IPS-11a (cell line): ENCODE data around the gene FOXD1.

Experiments used
- H3K4me3 ChIP-seq: one replicate; pipeline ENCODE4 v1.5.1; 2013; ENCODE audit warnings: low read depth, low read length, control low read depth

The FOXD1 gene

DNA sequence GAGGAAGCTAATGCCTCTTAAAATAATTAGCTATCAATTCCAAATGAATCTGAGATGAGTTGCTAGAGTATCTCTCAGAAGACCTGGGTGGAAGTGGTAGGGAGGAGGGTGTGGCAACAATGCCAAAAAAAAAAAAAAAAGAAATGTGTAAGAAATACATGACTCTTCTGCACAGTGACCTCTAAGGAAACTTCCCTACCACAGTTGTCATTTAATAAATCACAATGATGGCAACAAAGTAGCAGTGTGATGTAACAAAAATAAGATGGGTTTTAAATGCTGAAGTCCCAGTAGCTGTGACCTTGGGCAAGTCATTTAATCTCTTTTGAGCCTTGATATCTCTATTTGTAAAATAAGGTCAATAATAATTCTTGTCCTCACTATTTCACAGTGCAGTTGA, 7.2 kb downstream of the FOXD1 start:
- no peak overlapping the region for H3K4me3 ChIP-seq

DNA sequence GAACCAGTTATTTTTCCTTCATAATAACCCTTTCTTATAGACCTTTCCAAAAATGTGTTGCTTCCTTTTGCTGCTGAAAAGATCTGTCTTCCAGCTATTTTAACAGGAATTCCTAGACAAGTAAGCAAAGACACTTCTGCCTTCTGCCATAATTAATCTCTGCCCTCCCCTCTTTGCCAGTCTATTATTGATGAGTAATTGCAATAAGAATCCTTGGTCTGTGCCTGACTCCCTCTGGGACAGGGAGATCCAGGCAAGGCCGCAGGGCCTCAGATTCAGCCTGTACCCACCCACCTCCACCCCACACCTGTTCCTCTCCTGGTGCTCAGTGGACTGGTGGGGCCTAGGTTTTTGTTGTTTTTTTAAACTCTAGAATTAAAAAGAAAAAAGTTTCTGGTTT, 8.3 kb downstream of the FOXD1 start:
- no peak overlapping the region for H3K4me3 ChIP-seq

DNA sequence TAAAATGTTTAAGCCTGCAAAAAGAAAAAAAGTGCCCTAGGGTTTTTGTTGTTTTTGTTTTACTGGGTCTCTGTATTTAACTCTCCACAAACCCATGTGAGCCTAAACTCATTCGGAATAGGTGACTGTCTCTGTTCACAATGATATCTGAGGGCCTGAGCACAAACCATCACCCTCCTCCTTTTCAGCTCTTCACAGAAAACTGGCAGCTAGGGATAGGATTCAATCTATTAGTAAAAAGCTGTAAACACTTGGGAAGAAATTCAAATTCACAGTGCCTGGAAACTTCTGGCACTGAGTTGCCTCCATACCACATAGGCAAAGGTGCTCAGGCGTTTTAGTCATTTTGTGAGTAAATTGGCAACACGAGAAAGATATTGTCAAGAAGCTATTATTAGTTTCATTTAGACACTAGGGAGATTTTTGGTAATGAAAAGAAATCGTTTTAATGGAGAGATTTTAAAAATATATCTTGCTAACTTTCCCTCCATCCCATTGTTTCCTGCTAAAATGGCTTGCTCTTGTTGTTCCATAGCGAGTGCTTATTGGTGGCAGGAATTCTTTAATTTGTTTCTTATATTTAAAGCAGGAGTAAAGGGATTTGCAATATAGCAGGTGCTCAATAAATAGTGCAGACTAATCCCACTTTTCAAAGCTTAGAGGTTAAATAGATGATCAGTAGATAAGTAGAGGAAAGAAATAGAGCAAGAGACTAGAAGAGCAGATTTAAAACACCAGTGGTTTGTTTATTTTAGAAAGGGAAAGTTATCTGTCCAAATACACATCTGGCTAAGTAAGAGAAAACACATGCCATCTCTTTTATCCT, 9.7 kb downstream of the FOXD1 start:
- H3K4me3 ChIP-seq: no peak overlapping the region

DNA sequence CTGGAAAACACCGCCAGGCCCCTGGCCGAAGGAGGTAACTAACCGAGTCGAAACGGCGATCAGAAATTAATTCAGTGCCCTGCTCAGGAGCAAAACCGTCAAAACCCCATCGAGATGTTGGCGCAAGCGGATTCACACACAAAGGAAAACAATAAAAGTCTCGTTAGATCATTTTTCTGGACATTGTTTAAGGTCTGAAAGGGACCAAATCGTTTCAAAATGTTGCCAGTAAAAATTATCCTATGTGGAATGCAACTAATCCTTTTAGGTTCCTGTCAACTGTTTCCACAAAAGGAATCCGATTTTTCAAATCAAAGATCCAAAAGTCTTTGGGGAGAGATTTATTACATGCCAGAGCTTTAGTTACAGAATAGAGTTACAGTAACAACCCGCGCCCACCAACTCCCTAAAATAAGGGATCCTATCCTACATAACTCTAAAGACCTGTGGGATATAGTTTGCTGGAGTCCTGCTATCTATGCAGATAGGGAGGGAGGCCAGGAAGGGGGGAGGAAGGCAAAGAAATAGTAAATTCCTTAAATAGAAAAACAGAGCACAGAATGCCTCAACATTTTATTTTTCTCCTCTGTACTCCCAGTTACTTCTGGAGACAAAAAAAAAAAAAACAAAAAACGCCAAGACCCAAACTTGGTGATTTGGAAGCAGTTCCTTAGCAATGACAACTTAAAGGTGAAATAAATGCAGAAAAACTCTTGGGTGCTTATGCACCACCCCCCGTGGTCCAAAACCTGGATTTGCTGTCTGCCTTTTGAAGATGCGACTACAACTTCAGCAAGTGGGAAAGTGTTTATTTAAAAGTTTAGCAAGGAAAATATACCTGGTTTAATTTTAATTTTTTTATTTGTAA, 10.6 kb downstream of the FOXD1 start:
- H3K4me3 ChIP-seq: peak overlapping the region; percentile 24

DNA sequence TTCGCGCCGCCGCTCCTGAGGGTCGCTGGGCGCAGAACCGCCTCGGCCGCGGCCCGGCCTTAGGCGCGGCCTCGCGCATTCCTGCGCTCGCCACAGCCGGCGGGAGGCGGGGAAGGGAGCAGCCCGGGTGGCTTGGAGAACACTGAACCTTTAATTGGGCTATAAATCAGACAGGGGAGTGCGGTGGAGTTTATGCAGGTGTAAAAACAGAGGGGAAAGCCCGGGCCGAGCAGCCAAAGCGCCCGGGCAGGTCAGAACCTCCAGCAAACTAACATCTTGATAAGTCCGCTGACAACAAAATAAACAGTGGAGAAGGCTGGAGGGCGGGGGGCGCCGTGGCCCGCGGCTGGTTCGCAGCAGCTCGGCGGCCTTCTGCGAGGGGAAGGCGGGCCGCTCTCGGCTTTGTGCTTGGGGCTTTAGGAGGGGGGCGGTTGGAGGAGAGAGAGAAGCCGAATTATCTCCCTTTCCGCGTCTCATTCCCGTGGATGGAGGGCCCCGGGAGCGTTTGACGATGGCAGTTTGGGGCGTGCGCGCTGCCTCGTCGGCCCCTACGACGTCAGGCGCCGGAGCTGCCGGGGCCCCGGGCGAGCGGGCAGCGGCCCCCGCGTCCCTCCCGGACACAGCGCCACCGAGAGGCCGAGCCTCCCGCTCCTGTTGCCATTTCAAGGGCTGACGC, 11.3 kb downstream of the FOXD1 start:
- H3K4me3 ChIP-seq: peak overlapping the region; percentile 20

DNA sequence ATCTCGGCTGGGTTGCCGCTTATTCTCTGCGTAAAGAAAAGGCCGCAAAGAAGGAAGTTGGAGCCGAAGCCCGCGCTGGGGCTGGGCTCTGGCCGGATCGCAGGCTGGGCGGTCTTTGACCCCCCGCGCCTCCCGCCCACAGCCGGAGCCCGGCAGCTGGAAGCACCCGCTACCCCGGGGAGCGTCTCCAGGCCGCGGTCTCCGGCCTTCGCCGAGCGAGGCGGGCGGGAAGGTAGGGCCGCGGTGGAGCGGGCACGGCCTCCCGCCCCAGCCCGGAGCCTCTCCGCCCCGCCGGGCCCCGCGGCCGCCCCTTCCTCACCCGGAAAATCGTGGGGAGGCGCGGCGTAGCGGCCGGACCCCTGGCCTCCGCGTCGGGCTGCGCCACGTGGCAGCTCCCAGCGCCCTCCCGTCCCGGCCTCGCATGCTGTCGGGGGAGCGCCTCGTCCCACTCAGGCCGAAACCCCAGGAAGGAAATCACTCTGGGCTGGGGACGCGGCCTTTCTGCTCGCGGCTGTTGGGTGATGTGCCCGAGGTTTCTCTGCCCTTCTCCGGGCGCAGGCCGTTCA, 12.0 kb downstream of the FOXD1 start:
- peak overlapping the region; percentile 20 for H3K4me3 ChIP-seq

DNA sequence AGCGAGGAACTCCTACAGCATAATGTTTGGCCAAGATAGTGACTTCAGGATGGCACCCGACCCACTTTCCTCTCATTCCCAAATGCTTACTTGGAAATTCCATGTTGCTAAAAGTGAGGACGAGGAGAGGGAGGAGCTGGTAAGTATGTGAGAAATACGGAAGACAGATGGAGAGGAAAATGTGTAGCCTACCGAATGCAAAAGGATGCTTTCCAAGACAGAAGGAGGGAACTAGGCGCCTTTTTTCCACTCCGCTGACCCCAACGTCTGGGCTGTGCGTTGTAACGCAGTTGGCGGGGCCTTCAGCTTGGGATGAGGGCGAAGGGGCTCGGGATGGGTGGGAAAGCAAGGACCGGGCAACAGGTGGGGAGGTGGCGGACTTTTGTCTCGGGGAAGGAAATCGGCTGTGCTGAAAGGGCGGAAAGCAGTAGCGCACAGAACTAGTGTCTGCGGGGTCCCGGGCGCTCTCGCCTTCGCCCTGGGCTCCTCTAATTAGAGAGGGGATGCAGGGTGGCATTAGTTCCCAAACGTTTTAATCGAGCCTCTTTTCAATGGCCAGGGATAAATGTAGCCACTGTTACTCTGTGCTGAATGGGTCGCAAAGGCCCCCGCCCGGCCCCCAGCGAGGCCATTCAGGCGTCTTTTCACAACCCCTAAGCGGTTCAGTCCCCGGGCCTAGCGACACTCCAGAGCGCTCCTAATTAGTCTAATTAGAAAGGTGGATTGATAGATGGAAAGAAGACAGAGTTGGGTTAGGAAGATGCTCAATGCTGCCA, 12.6 kb downstream of the FOXD1 start:
- H3K4me3 ChIP-seq: no peak overlapping the region

DNA sequence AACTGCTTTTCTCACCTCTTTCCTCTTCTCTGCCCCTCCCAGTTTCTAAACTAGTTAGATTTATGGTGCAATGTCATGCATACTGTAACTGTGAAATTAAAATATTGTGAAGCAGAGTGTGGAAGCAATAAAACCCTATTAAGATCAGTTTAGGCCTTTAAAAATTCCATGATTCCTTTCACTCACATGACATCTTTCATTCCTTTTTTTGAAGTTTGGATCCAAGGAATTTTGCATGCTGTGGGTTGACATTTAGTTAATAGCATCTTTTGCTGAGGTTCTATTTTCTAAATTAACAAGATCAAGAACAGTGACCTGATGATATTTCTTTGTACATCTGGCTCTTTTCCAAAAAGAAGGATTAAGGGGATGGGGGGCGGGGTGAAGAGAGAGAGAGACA, 13.7 kb downstream of the FOXD1 start:
- no peak overlapping the region for H3K4me3 ChIP-seq

DNA sequence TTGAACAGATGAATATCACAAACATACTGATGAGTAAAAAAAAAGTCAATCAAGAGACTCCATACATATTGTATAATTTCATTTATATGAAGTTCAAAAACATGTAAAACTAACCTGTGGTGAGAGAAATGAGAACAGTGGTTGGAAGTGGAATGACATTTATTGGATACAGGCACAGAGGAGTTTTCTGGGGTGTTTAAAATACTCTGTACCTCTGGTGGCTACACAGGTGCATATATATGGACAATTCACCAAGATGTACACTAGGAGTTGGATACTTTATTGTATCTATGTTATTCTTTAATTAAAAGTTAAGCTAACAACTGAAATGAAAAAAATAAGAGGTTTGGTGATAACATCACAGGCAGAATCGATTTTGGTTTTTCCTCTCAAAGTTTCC, 14.1 kb downstream of the FOXD1 start:
- H3K4me3 ChIP-seq: no peak overlapping the region

DNA sequence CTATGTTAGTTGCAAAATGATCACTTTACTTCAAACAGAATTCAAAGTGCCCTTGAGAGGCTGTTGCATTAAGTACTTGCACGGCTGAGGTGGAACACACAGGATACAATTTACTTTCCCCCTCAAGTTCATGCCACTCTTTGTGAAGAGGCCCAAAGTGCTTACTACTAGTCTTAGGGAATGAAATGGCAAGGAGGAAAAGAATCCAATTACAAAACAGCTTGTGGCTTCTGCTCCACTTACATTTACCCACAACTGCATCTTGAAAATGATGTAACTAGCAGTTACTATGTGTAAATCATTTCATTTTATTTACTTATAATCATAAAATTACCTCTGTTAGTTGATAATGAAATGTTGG, 14.6 kb downstream of the FOXD1 start:
- no peak overlapping the region for H3K4me3 ChIP-seq

DNA sequence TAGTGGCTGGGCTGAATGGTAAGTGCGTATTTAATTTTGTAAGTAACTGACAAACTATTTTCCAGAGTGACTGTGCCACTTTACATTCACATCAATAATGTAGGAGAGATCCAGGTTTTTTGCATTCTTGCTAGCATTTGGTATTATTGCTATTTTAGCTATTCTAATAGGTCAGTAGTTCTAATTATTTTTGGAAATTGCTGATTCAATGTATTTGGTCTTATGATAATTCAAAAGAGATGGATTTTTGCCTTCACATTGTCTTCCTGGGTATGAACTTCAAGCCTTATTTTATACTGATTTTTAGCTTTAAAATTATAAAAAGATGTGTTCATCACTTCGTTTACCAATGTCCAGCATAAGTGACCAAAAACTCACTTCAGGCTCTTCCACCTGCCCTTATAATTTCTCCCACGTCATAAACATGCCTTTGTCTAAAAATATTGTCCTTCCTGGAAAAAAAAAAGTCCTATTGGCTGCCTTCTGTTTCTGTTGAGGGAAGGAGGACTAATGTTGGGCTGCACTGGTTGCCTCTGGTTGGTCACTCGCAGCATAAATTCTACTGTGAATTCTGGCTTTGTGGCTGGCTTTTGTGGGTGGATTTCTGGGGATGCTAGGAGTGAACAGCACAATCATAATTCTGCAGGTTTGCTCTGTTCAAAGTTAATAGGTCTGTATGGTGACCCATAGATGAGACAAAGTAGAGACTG, 15.2 kb downstream of the FOXD1 start:
- no peak overlapping the region for H3K4me3 ChIP-seq

DNA sequence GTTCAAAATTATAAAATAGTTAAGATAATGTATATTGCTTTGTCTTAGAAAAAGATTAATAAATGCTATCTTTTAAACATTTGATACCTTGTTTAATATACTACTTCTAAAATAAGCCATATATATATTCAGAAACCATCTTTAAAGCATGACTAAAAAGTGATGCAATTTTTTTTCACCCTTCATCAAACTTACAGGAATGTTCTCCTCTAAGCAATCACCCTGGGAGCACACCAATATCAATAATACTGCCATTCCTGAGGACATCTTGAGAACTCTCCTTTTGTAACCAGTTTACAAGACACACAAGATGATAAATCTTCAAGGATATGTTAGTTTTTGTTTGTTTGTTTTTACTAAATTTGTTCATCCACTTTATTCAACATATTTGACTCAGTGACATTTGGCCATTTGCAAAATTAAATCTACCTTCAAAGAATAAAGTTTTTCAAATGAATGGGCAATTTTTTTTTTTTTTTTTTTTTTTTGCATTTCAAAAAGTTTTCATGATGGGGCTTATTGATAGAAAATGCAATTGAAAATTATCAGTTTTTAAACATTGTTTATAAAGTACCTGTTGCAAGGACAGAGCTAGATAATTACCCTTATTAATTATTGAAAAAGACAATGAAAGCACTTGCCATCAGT, 17.2 kb downstream of the FOXD1 start:
- H3K4me3 ChIP-seq: no peak overlapping the region

DNA sequence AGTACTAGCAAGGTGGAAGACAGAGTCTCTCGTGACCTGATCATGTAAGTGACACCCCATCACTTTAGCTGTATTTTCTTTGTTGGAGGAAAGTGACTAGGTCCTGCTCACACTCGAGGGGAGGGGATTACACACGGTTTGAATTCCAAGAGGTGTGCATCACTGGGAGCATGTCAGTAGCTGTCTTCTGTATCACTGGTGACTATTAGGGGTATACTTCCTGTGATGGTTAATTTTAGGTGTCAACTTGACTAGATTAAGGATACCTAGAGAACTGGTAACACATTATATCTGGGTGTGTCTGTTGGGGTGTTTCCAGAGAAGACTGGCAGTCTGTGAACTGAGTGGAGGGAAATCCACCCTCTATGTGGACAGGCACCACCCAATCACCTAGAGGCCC, 22.5 kb downstream of the FOXD1 start:
- H3K4me3 ChIP-seq: no peak overlapping the region

DNA sequence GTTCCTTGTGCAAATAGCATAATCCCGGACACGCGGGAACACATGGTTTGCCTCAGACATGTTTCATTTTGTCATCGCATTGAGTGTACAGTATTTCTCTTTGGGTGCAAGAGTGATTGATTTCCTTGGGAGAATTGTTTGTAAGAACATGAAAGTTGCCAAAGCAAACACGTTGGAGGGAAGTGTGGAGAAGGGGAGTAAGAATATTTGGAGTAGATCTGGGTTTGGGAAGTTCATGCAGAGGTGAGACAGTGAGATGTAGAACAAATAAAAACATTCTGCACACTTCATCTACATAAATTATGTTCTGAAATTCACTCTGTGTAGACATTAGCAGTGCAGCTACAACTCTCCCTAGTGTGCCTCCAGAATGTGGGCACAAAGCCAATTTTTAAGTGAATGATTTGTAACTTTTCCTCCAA, 24.0 kb downstream of the FOXD1 start:
- no peak overlapping the region for H3K4me3 ChIP-seq

DNA sequence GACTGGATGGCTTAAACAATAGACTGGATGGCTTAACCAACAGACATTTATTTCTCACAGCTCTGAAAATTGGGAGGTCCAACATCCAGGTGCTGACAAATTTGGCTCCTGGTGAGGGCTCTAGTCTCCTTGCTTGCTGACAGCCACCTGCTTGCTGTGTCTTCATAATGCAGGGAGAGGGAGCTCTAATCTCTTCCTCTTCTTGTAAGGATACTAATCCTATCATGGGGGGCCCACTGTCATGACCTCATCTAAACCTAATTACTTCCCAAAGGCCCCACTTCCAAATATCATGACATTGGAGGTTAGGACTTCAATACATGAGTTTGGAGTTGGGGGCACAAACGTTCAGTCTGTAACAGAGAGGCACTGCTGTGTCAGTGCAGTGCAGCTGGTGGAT, 26.4 kb downstream of the FOXD1 start:
- no peak overlapping the region for H3K4me3 ChIP-seq

DNA sequence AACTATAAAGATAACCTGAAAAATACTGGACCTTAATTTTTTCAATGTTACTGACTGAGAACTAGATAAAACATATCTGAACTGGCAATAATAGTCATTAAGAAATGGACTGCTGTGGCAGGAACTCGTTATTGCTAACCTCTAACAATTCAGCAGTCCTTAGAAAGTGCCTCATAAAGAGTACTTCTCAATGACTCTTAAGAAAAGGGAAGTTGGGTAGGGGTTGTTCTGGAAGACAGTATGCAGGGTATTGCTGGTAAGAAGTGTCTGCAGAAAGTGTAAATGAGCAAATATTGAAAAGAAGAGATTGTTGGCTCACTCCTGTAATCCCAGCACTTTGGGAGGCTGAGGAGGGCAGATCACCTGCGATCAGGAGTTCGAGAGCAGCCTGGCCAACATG, 27.9 kb downstream of the FOXD1 start:
- H3K4me3 ChIP-seq: no peak overlapping the region

DNA sequence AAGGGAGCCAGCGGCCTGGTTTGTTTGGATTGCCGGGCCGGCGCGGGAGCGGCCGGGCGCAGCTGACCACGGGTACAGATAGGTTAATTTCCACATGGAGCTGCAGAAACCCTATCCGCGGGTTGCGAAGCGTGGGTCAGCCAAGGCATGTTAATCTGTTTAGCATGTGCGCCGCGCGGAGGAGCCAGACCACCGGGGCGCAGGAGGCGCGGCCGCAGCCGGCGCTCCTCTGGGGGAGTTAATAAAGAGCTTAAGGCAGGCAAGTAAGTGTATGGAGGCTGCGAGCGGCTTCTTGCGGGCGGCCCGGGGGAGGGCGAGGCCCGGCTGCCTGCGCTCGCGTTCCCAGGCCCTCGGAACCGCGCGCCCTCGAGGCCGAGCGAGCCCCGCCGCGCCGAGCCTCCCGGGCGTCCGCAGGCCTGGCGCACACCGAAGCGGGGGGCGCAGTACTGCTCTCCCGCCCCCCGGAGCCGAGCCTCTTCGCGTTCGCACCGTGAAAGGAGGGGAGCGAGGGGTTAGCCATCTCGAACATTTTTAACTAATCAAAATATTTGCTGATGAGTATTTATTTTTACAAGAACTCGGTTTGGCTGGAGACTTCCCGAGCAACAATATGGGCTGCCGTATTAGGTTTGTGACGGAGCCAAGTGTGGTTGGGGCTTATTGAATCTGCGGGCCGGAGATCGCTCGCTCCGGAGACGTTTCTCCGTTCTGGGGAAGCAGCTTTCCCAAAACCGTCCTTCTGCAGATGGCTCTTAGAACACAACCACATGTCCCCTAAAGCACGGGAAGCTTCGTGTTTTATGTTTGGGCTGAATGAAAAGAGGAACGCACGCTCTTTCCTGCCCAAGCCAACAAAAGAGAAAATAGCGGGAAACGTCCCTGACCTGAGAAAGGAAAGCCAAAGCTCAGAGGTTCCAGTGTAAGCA, 28.8 kb downstream of the FOXD1 start:
- H3K4me3 ChIP-seq: peak overlapping the region; percentile 20

DNA sequence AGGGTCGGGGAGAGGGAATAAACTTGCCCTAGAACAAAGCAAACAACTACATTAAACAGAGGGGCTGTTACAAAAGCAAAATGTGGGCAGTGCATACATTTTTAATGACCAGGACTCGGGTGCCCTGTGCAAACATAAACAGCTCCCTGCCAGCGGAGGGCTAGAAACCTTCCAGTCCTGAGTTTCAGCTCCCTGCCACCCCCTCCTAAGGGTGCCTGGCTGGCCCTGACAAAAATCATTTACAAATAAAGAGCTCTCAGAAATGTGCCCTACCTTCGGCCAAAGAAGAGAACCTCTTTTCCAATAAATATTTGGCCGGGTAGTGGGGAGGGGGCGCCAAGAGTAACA, 29.5 kb downstream of the FOXD1 start:
- H3K4me3 ChIP-seq: no peak overlapping the region
